ENCODE measurements around the gene NPTXR.

The NPTXR gene

DNA sequence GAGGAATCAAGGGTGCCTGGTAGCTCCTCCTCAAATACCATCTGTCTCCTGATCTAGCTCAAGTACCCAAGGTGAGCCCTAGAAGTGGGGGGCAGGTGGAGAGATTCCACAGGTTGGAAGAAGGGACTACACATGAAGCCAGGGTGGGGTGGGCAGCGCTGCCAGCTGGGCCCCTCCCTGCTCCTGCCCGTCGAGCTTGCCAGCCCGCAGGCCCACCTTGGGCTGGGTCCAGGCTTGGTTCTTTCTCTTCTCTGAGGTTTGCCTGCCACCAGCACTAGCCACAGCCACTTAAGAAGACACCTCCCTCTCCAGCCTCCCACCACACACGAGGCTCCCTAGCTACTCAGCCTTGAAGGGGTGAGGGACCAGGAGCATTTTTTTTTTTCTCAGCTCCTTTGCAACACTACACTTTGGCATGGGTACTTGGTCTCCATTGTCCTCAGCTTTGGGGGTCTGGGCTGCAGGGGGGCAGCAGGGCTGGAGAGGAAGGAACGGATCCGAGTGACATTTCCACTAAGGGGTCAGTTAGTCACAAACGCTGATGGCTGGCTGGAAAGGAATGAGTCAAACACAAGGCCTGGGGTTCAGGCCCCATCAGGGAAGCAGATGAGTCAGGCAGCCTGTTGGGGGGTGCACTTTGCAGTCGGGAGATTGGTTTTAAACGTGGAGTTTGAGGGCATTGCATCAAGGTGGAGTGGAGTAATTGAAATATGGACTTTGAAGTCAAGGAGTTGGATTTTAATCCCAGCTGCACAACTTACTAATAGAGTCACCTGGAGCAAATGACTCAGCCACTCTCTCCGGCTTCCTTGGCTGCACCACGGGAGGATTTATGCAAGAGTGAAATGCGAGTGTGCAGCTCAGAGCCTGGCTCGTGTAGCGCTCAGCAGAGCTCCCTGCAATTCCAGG lies 7.4 kb upstream of the NPTXR start:
- DNase-seq = peak; percentile 15

GRCh38 chr22:38850399-38850798 lies 6.6 kb upstream of the NPTXR start:
- no peak for DNase-seq

DNA sequence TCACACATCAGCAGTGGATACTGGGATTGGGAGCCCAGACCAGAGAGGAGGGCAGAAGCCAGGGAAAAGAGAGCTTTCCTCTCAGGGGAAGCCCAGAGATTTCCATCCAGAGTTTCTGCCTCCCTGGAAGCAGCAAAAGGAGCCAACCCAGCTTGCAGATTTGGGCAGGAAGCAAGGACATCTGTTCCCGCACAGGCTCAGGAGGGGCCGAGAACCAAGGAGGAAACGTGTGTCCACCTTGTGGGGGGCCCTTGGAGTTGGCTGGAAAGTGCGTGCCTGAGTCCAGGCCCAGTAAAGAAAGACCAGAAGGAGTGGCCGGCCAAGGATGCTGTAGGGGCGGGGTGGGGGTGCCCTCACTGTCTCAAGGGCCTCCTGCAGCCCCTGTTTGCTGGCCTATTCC lies 6.0 kb upstream of the NPTXR start:
- DNase-seq = no peak

DNA sequence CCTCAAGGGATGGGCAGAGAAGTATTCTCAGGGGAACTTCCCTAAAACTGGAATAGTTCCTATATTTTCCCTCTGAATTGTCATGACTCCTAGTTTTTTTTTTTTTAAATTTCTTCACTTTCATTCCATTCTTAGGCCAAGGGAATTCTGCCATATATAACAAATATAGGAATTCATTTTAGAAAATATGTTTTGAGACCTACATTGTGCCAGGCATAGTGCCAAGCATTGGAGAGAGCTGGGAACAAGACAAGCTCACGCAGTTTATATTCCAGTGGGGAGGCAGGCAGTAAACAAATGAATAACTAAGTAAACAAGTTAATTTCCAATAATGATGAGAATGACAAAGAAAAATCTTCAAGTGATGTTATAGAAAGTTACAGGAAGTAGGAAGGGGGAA lies 2.6 kb upstream of the NPTXR start:
- DNase-seq = no peak

- DNase-seq = no peak
Measured at GRCh38 chr22:38845004-38845740, 1.3 kb upstream of the NPTXR start.

GRCh38 chr22:38844315-38845003 lies 631 bp upstream of the NPTXR start:
- no peak for DNase-seq

DNA sequence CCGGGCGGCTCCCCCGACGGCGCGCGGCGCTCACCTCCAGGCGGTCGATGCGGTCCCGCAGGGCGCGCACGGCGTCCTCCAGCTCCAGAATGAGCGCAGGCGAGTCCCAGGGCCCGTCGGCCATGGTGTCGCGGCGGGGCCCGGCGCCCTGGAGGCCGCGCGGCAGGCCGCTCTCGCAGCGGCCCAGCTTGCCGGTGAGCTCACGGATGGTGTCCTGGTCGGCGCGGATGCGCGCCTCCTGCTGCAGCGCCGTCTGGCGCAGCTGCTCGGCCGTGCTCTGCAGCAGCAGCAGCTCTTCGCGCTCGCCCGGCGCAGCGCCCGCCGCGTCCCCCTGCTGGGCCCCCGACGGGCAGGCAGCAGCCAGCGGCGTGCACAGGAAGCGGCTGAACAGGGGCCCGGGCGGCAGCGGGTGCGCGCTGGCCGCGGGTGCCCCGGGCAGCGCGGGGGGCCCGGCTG lies 599 bp downstream of the NPTXR start:
- peak; percentile 48 for DNase-seq

- no peak for DNase-seq
Measured at GRCh38 chr22:38842512-38843200, 1.2 kb downstream of the NPTXR start.

DNA sequence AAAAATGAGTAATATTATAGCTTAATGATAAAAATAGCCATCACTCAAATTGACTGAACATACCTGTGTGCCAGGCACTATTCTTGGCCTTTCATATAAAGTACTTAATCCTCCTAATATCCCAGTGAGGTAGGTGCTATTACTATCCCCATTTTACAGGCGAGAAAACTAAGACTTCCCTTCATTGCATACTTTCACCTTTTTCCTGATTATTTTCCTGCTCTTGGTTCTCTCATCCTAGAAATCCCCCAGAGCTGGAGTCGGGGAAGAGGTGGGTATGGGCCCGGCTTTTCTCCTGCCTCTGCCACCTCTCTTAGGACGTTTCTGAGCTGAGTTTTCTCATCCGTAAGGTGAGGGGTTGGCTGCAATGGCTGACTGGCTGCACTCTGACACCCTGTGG lies 2.2 kb downstream of the NPTXR start:
- DNase-seq = no peak

DNA sequence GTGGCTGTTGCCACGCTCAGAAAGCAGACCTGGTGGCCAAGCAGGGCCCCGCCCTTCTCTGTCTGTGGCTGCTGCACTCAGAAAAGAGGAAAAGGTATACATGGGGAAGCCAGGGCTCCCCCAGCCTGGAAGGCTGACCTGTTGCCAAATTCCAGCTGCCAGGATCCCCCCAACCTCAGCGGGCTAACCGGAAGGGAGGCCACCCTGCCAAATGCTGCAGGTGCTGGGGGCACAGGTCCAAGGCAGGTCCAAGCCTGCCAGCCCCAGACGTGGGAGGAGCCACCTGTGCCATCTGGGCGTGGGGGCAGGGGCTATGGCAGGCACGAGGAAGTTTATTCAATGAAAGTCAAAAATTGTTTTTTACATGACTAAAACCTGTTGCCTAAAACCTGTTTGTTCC lies 2.6 kb downstream of the NPTXR start:
- DNase-seq = no peak

DNA sequence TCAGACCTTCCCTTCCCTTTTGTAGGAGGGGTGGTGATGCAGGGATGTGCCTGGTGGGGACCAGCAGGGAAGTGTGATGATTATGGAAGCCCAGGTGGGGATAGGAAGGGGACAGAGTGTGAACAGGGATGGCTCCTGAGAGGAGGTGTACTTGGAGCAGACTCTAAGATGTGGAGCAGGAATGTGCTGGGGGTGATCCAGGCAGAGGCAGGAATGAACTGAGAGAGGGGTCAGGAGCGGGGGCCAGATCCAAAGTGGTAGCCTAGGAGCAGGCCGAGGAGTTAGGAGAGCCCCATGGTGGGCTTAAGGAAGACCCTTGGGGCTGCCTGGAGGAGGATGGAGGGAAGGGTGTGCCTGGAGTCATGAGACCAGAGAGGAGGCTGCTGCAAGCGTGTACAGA lies 3.7 kb downstream of the NPTXR start:
- DNase-seq = no peak

DNA sequence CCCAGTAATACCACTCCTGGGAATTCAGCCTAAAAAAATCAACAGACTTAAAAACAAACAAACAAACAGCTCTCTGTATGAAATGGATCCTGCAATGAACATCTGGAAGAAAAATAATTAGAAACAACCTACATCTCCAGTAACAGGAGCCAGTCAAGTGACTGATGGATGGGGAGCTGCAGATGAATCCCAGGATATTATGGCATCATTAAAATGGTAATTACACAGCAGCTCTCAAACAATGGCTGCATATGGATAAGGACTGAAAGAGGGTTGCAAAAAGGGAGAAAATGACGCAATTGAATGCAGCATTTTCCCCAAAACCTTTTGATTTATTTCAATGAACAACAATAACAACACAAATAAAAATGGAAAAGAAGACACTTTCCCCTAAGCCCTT lies 4.1 kb downstream of the NPTXR start:
- no peak for DNase-seq

- no peak for DNase-seq
Measured at GRCh38 chr22:38837414-38837928, 6.4 kb downstream of the NPTXR start.

DNA sequence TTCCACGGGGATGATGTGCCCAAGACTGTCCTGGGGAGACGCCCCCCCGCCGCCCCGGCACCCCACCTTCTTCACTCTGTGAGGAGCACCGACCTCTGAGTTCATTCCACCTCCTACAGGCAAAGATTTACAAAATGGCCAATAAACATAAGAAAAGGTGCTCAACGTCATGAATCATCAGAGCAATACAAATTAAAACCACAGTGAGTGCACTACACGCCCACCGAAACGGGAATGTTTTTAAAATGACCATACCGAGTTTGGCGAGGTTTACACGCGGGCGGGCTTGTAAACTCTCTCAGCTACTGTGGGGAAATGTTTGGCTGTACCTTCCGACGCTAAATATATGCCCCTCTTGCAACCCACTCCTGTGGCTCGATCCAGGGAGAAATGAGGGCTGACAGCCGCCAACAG lies 7.9 kb downstream of the NPTXR start:
- DNase-seq = no peak

DNA sequence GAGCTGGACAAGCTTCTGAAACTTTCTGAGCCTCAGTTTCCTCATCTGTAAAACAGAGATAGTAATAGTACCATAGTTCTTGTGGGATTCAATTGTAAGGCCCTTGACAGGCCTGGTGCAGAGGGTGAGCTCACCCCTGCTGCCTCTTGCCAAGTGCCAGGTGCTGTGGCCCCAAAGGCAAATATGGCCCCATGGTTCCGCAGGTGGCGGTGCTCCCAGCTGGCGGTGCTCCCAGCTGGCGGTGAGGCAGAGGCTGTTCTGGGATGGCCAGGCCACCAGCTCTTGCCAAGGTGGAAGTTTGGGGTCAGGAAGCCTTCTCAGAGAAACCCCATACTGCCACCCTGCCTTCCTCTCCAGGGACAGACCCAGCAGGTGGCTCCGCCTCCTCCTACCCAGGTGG lies 8.8 kb downstream of the NPTXR start:
- DNase-seq = no peak

DNA sequence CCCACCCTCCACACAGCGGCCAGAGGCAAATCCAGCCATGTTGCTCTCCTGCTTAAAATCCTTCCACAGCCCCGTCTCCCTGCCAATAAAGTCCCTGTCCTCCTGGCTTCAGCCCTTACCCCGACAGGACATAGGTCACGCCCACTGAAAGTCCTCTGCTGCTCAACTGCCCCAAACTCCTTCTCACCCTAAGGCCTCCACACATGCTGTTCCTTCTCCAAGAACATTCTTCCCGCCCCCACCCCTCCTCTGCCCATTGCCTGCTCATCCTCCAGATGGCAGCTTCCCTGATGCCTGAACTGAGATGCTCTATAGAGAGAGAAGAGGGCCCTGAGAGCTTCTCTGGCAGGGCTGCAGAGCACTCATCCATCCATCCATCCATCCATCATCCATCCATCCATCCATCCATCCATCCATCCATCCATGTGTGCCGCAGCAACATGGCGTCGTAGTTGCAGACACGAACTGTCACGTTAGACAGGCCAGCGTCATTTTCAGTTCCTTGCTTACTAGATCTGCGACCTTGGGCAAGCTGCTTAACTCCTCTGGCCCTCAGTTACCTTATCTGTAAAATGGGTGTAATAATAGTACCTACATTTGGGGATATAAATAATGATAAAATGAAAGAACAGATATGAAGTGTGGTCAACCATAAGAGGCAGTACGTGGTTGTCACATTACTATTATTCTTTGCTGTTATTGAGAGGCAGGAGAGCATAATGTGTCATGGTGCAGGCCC lies 9.4 kb downstream of the NPTXR start:
- no peak for DNase-seq

GRCh38 chr22:38833061-38833460 lies 10.8 kb downstream of the NPTXR start:
- DNase-seq = no peak

- DNase-seq = no peak
Measured at GRCh38 chr22:38832005-38832978, 11.5 kb downstream of the NPTXR start.

DNA sequence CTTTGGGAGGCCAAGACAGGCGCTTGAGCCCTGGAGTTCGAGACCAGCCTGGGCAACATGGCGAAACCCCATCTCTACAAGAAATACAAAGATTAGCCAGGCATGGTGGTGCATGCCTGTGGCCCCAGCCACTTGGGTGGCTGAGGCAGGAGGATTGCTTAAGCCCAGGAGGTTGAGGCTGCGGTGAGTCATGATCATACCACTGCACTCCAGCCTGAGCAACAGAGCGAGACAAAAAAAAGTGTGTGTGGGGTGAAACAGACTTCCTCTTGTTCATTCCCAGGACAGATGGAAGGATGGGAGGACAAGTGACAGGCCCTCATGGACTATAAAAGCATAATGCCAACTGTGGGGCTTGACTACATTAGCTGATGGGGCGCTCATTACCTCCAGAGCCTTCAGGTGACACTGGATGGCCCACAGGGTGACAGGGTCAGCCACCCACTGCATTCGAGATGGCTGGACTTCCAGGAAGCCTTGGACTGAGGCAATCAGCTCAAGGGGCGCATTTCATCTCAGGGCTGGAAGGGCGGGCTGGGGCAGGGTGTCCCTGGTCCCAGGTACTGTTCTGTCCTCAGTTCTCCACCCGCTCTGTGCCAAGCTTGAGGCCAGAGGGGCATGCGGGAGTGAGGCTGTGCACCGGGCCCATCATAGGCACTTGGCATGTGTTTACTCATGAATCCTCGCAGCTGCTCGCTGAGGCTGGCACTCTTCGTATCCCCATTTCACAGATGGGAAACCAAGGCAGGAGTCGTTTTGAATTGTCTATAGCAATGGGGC lies 12.5 kb downstream of the NPTXR start:
- DNase-seq = peak; percentile 39

DNA sequence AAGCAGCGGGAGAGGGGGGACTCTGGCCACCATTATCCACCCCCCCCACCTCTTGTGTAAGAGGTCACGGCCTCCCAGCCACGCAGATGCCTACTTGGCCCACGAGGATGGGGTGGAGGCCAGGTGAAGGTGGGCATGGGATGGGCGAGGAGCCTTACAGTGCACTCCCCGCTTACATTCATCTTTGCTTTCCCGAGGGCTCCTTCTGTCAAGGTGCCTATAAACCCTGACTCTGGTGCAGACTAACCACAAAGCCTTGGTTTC lies 13.1 kb downstream of the NPTXR start:
- no peak for DNase-seq
